Esophagus muscularis mucosa (tissue), 4 donors: ENCODE data around the gene PKLR.

Source experiments
- EP300 ChIP-seq: sonication (generic); formaldehyde crosslinking; IDR thresholded peaks from one replicate; pipeline ENCODE4 v1.6.1; 2017; ENCODE audit warnings: antibody characterized with exemption
- POLR2A ChIP-seq: fragments of 450-650 bp; IDR thresholded peaks from one replicate; pipeline ENCODE4 v1.6.1; 2017; ENCODE audit warnings: antibody characterized with exemption, moderate library complexity, mild to moderate bottlenecking, low read depth
- POLR2AphosphoS5 ChIP-seq, 2 donors: sonication (generic); formaldehyde crosslinking; IDR thresholded peaks; one replicate each; pipeline ENCODE4 v1.6.1; 2017; ENCODE audit warnings: antibody characterized with exemption in 2 of 2
- TF ChIP-seq, protein P1 (sequence below), 3 experiments: fragments of 200-600 bp in 2 of 3; fragments of 450-650 bp in 1 of 3; sonication (generic) in 2 of 3; IDR thresholded peaks; one replicate each; pipeline ENCODE4 v1.5.1; 2017 to 2019; ENCODE audit warnings: antibody characterized with exemption in 3 of 3, mild to moderate bottlenecking in 2 of 3, moderate library complexity in 1 of 3

DNA sequence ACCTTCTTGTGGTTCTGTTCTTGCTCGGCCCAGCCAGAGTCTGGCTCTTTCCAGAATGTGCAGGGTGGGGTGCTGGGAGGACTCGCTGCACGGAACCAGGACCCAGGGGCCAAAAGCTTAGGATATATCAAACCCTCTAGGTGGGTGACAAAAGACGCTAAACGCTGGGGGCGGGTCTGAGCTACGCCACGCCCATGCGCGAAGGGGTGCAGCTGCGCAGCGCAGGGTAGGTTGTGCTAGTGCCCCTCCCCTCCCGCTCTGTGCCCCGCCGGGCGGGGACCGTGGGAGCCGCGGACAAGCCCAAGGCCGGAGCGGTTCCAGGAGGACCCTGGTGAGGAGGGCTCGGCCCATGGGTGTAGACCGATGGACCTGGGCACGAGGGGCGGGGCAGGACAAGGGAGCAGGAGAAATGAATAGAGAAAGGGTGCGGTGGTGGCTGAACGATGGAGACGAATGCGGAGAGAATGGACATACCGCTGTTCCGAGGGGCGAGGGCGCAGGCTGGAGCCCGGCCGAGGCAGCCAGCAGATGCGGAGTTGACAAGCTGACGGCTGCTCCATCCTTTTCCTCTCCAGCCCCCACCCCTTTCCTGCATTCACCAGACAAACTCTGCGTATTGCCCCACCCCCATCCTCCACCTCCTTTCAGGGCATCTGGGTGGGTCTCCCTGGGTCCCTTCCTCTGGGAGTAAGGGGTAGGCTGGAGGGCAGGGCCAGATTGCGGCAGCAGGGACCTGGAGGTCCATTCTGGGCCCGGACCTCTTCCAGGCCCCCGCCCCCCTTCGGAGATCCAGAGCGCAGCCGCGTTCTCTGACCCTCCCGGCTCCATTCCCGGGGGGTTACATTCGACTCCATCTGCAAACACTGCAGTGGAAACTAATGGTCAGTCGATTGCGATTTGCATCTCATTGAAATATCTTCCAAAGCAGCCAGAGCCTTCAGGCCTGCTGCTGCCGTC, 19.7 kb upstream of the PKLR start, which contains the start of gene RUSC1:
- TF ChIP-seq, protein P1, sequence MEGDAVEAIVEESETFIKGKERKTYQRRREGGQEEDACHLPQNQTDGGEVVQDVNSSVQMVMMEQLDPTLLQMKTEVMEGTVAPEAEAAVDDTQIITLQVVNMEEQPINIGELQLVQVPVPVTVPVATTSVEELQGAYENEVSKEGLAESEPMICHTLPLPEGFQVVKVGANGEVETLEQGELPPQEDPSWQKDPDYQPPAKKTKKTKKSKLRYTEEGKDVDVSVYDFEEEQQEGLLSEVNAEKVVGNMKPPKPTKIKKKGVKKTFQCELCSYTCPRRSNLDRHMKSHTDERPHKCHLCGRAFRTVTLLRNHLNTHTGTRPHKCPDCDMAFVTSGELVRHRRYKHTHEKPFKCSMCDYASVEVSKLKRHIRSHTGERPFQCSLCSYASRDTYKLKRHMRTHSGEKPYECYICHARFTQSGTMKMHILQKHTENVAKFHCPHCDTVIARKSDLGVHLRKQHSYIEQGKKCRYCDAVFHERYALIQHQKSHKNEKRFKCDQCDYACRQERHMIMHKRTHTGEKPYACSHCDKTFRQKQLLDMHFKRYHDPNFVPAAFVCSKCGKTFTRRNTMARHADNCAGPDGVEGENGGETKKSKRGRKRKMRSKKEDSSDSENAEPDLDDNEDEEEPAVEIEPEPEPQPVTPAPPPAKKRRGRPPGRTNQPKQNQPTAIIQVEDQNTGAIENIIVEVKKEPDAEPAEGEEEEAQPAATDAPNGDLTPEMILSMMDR (IDR thresholded peaks at IDR 0.05) = peak in 1 of 3 experiments; percentile 13
- TF ChIP-seq EP300 (no peak), POLR2A (no peak), POLR2AphosphoS5 (IDR thresholded peaks at IDR 0.05) (peak; percentile 85 to 86)
